ENCODE measurements around the gene ADAMTS15.

DNA sequence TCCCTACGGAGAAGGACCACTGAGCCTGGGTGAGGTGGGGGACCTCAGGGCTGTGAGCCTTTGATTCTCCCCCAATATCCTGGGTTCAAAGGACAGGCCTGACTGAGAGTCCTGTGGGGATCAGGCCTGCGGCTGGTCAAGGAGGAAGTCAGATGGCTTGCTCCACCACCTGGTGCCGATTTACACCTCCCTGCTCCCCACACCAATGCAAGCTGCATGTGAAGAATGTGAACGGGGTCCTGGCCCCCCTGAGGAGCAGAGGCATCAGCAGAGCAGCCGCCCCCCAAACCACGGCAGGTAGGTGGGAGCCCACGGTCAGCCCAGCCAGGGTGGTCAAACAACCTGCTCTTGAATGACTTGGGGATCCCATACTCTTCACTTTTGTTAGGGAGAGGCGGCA lies 26.7 kb upstream of the ADAMTS15 start:
- TF ChIP-seq EZH2 (IDR thresholded peaks at IDR 0.05; ENCODE audit: borderline replicate concordance, low read length), result no peak
- TF ChIP-seq, protein P1, sequence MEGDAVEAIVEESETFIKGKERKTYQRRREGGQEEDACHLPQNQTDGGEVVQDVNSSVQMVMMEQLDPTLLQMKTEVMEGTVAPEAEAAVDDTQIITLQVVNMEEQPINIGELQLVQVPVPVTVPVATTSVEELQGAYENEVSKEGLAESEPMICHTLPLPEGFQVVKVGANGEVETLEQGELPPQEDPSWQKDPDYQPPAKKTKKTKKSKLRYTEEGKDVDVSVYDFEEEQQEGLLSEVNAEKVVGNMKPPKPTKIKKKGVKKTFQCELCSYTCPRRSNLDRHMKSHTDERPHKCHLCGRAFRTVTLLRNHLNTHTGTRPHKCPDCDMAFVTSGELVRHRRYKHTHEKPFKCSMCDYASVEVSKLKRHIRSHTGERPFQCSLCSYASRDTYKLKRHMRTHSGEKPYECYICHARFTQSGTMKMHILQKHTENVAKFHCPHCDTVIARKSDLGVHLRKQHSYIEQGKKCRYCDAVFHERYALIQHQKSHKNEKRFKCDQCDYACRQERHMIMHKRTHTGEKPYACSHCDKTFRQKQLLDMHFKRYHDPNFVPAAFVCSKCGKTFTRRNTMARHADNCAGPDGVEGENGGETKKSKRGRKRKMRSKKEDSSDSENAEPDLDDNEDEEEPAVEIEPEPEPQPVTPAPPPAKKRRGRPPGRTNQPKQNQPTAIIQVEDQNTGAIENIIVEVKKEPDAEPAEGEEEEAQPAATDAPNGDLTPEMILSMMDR (conservative IDR thresholded peaks at IDR 0.05 in 1 of 2, IDR thresholded peaks at IDR 0.05 in 1 of 2; ENCODE audit: extremely low read depth in 1 of 2, insufficient read depth in 1 of 2, low read depth in 1 of 2, low read length in 2 of 2), result no peak

Data from mammary epithelial cell (primary cell).